SK-N-MC (cell line): ENCODE results near the gene PRMT1.
"Not testable (repeated sequence)": the region's sequence is repeated elsewhere in the genome, so short reads cannot be mapped to it uniquely, and the experiment has no call there.

Source experiments
- DNase-seq: peaks from one replicate; pipeline ENCODE4 v3.0.0-alpha.2; 2011; ENCODE audit warnings: low read depth, low spot score
- H3K27ac ChIP-seq: fragments of 200-600 bp; sonication (generic); 2 replicates; pipeline ENCODE4 v1.5.1; 2016; ENCODE audit warnings: mixed run types
- H3K36me3 ChIP-seq: fragments of 200-600 bp; sonication (generic); 2 replicates; pipeline ENCODE4 v1.6.1; 2017; ENCODE audit warnings: antibody characterized with exemption, low read length, mixed read lengths; ENCODE audit not compliant: insufficient read depth
- H3K4me3 ChIP-seq: fragments of 200-600 bp; sonication (generic); 2 replicates; pipeline ENCODE4 v1.5.1; 2016
- H3K9ac ChIP-seq: fragments of 200-600 bp; sonication (generic); 2 replicates; pipeline ENCODE4 v1.8.0; 2017; ENCODE audit warnings: mixed run types, mixed read lengths; ENCODE audit not compliant: insufficient read length
- H3K9me3 ChIP-seq: fragments of 200-600 bp; sonication (generic); 2 replicates; pipeline ENCODE4 v1.6.1; 2017; ENCODE audit warnings: low read depth, mild to moderate bottlenecking, antibody characterized with exemption, low read length, moderate library complexity, mixed read lengths
- EZH2 ChIP-seq: fragments of 200-600 bp; sonication (generic); IDR thresholded peaks from one replicate; pipeline ENCODE4 v1.6.1; 2017; ENCODE audit warnings: antibody characterized with exemption
- FOXP2 ChIP-seq: optimal IDR thresholded peaks from 2 replicates; pipeline ENCODE3; 2011; ENCODE audit warnings: mild to moderate bottlenecking, moderate library complexity; ENCODE audit not compliant: insufficient read depth; ENCODE audit errors: extremely low read length, control extremely low read depth
- POLR2AphosphoS5 ChIP-seq: IDR thresholded peaks from 2 replicates; pipeline ENCODE4 v1.6.1; 2012; ENCODE audit warnings: mild to moderate bottlenecking, low read depth, low read length, borderline replicate concordance

The PRMT1 gene

GRCh38 chr19:49710372-49710951, 33.4 kb downstream of the PRMT1 start:
- Histone ChIP-seq H3K9me3 (no peaks in the 10 kb centered on the region), H3K9ac (no peak overlapping the region), H3K4me3 (no peak overlapping the region), H3K36me3 (no peaks in the 10 kb centered on the region), H3K27ac (no peak overlapping the region)
- TF ChIP-seq EZH2 = no peak
- TF ChIP-seq FOXP2 = no peak
- TF ChIP-seq POLR2AphosphoS5 = no peak
- no peak for DNase-seq

- H3K27ac ChIP-seq = no peak overlapping the region
- H3K9ac ChIP-seq = no peak overlapping the region
- H3K9me3 ChIP-seq = no peaks in the 10 kb centered on the region
- DNase-seq = no peak
- TF ChIP-seq FOXP2 (no peak), POLR2AphosphoS5 (no peak), EZH2 (no peak)
- no peaks in the 10 kb centered on the region for H3K36me3 ChIP-seq
- no peak overlapping the region for H3K4me3 ChIP-seq
Observed at GRCh38 chr19:49712397-49712859, 35.4 kb downstream of the PRMT1 start.

- Histone ChIP-seq H3K9ac (no peak overlapping the region), H3K27ac (no peak overlapping the region), H3K4me3 (no peak overlapping the region), H3K9me3 (no peaks in the 10 kb centered on the region), H3K36me3 (no peaks in the 10 kb centered on the region)
- TF ChIP-seq FOXP2 = no peak
- TF ChIP-seq EZH2 = no peak
- TF ChIP-seq POLR2AphosphoS5 = no peak
- DNase-seq = no peak
Observed at GRCh38 chr19:49713236-49713845, 36.3 kb downstream of the PRMT1 start.

GRCh38 chr19:49716154-49716553, 39.1 kb downstream of the PRMT1 start:
- H3K9me3 ChIP-seq = no peaks in the 10 kb centered on the region
- no peak overlapping the region for H3K4me3 ChIP-seq
- no peak overlapping the region for H3K9ac ChIP-seq
- no peaks in the 10 kb centered on the region for H3K36me3 ChIP-seq
- TF ChIP-seq POLR2AphosphoS5 (no peak), FOXP2 (no peak), EZH2 (no peak)
- DNase-seq = no peak
- H3K27ac ChIP-seq = no peak overlapping the region

GRCh38 chr19:49718511-49718910, 41.4 kb downstream of the PRMT1 start:
- no peak overlapping the region for H3K4me3 ChIP-seq
- DNase-seq = no peak
- no peak overlapping the region for H3K27ac ChIP-seq
- no peaks in the 10 kb centered on the region for H3K36me3 ChIP-seq
- H3K9me3 ChIP-seq = no peaks in the 10 kb centered on the region
- TF ChIP-seq POLR2AphosphoS5 = no peak
- no peak for TF ChIP-seq FOXP2
- no peak for TF ChIP-seq EZH2
- H3K9ac ChIP-seq = no peak overlapping the region

GRCh38 chr19:49718991-49719390, 41.9 kb downstream of the PRMT1 start:
- H3K9ac ChIP-seq = no peak overlapping the region
- no peak overlapping the region for H3K27ac ChIP-seq
- H3K4me3 ChIP-seq = no peak overlapping the region
- DNase-seq = no peak
- no peaks in the 10 kb centered on the region for H3K36me3 ChIP-seq
- H3K9me3 ChIP-seq = no peaks in the 10 kb centered on the region
- TF ChIP-seq POLR2AphosphoS5 (no peak), EZH2 (no peak), FOXP2 (no peak)

GRCh38 chr19:49719420-49719819, 42.3 kb downstream of the PRMT1 start:
- H3K9me3 ChIP-seq, H3K4me3 ChIP-seq, H3K27ac ChIP-seq, H3K36me3 ChIP-seq, DNase-seq, H3K9ac ChIP-seq: not testable (repeated sequence)

GRCh38 chr19:49727217-49728030, 50.4 kb downstream of the PRMT1 start:
- H3K9ac ChIP-seq = no peak overlapping the region
- no peaks in the 10 kb centered on the region for H3K9me3 ChIP-seq
- H3K27ac ChIP-seq = no peak overlapping the region
- TF ChIP-seq FOXP2 (no peak), EZH2 (no peak), POLR2AphosphoS5 (no peak)
- H3K4me3 ChIP-seq = no peak overlapping the region
- no peak for DNase-seq
- no peaks in the 10 kb centered on the region for H3K36me3 ChIP-seq
